ENCODE results near the gene MYNN. TPM values are rescaled to one million over a fixed set of nuclear protein-coding genes. Genes with fewer than 3 reads are reported as not detected.

The MYNN gene
- total and polyA plus RNA-seq, 2 of the 13 experiments (the other 11 are each of a cell fraction or from before 2014, with no cell fraction given) = 10.4 to 17.6 TPM

DNA sequence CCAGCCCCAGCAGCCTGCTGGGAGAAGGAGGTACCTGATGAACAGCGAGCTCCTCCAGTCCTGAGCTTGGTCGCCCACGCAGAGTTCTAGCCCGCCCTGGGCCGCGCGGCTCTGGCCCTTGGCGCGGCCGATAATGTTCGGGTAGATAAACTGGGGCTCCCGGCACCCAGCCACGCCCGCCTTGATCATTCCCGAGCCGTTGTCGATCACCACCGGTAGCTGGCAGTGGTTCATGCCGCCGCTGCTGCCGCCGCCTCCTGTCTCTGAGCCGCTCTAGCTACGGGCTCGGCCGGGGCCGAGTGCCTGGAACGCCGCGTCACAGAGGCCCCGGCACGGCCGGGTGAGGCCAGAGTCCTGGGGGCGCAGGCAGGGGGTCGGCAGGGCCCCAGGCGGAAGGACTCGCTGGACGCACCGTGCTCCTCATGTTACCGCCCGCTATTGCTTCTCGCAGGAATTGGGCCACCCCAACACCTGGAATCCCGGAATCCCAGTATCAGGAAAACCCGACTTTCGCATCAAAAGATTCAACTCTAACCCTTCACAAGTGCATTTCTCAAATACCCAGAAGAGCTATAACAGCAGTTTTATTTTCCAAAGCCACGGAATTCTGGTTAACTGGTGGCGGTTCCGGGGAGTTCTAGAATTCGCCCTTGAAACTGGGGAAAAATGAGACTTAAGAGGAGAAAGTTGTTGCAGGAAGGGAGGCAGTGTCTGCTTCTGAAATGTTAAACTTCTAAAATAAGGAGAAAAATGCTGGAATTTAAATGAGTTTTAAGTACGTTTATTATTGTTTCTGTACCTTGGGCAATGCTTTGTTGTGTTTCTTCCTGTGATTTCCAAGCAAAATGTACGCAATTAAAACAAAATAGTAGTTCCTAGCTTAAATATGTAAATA, 3.7 kb upstream of the MYNN start, which contains the start of gene ACTRT3 (continued):
- TF ChIP-seq, protein P1, sequence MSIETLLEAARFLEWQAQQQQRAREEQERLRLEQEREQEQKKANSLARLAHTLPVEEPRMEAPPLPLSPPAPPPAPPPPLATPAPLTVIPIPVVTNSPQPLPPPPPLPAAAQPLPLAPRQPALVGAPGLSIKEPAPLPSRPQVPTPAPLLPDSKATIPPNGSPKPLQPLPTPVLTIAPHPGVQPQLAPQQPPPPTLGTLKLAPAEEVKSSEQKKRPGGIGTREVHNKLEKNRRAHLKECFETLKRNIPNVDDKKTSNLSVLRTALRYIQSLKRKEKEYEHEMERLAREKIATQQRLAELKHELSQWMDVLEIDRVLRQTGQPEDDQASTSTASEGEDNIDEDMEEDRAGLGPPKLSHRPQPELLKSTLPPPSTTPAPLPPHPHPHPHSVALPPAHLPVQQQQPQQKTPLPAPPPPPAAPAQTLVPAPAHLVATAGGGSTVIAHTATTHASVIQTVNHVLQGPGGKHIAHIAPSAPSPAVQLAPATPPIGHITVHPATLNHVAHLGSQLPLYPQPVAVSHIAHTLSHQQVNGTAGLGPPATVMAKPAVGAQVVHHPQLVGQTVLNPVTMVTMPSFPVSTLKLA (IDR thresholded peaks at IDR 0.05) = no peak
- TF ChIP-seq ZNF382 (CRISPR knock-in tag; IDR thresholded peaks at IDR 0.05; ENCODE audit: borderline replicate concordance) (no peak), ZNF274 (CRISPR knock-in tag; IDR thresholded peaks at IDR 0.05) (peak; percentile 35; the same call in 1 of the 2 replicates), HNF4G (IDR thresholded peaks at IDR 0.05; ENCODE audit: borderline replicate concordance, low read depth, low read length) (no peak), HNF4G (CRISPR knock-in tag; IDR thresholded peaks at IDR 0.05; ENCODE audit: borderline replicate concordance, low read depth) (no peak), RXRB (CRISPR knock-in tag; IDR thresholded peaks at IDR 0.05; ENCODE audit: borderline replicate concordance) (no peak), ADNP (CRISPR knock-in tag; IDR thresholded peaks at IDR 0.05) (no peak), ZNF670 (CRISPR knock-in tag; IDR thresholded peaks at IDR 0.05; ENCODE audit: borderline replicate concordance) (no peak), JDP2 (CRISPR knock-in tag; IDR thresholded peaks at IDR 0.05; ENCODE audit: borderline replicate concordance) (no peak)
- TF ChIP-seq, protein P2, sequence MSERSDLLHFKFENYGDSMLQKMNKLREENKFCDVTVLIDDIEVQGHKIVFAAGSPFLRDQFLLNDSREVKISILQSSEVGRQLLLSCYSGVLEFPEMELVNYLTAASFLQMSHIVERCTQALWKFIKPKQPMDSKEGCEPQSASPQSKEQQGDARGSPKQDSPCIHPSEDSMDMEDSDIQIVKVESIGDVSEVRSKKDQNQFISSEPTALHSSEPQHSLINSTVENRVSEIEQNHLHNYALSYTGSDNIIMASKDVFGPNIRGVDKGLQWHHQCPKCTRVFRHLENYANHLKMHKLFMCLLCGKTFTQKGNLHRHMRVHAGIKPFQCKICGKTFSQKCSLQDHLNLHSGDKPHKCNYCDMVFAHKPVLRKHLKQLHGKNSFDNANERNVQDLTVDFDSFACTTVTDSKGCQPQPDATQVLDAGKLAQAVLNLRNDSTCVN (CRISPR knock-in tag; IDR thresholded peaks at IDR 0.05; ENCODE audit: borderline replicate concordance) = no peak
- TF ChIP-seq, protein P3, sequence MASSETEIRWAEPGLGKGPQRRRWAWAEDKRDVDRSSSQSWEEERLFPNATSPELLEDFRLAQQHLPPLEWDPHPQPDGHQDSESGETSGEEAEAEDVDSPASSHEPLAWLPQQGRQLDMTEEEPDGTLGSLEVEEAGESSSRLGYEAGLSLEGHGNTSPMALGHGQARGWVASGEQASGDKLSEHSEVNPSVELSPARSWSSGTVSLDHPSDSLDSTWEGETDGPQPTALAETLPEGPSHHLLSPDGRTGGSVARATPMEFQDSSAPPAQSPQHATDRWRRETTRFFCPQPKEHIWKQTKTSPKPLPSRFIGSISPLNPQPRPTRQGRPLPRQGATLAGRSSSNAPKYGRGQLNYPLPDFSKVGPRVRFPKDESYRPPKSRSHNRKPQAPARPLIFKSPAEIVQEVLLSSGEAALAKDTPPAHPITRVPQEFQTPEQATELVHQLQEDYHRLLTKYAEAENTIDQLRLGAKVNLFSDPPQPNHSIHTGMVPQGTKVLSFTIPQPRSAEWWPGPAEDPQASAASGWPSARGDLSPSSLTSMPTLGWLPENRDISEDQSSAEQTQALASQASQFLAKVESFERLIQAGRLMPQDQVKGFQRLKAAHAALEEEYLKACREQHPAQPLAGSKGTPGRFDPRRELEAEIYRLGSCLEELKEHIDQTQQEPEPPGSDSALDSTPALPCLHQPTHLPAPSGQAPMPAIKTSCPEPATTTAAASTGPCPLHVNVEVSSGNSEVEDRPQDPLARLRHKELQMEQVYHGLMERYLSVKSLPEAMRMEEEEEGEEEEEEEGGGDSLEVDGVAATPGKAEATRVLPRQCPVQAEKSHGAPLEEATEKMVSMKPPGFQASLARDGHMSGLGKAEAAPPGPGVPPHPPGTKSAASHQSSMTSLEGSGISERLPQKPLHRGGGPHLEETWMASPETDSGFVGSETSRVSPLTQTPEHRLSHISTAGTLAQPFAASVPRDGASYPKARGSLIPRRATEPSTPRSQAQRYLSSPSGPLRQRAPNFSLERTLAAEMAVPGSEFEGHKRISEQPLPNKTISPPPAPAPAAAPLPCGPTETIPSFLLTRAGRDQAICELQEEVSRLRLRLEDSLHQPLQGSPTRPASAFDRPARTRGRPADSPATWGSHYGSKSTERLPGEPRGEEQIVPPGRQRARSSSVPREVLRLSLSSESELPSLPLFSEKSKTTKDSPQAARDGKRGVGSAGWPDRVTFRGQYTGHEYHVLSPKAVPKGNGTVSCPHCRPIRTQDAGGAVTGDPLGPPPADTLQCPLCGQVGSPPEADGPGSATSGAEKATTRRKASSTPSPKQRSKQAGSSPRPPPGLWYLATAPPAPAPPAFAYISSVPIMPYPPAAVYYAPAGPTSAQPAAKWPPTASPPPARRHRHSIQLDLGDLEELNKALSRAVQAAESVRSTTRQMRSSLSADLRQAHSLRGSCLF (CRISPR knock-in tag; IDR thresholded peaks at IDR 0.05; ENCODE audit: borderline replicate concordance) = no peak
- TF ChIP-seq, protein P4, sequence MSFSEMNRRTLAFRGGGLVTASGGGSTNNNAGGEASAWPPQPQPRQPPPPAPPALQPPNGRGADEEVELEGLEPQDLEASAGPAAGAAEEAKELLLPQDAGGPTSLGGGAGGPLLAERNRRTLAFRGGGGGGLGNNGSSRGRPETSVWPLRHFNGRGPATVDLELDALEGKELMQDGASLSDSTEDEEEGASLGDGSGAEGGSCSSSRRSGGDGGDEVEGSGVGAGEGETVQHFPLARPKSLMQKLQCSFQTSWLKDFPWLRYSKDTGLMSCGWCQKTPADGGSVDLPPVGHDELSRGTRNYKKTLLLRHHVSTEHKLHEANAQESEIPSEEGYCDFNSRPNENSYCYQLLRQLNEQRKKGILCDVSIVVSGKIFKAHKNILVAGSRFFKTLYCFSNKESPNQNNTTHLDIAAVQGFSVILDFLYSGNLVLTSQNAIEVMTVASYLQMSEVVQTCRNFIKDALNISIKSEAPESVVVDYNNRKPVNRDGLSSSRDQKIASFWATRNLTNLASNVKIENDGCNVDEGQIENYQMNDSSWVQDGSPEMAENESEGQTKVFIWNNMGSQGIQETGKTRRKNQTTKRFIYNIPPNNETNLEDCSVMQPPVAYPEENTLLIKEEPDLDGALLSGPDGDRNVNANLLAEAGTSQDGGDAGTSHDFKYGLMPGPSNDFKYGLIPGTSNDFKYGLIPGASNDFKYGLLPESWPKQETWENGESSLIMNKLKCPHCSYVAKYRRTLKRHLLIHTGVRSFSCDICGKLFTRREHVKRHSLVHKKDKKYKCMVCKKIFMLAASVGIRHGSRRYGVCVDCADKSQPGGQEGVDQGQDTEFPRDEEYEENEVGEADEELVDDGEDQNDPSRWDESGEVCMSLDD (CRISPR knock-in tag; IDR thresholded peaks at IDR 0.05; ENCODE audit: borderline replicate concordance) = peak; percentile 73; the same call in 1 of the 2 replicates
